Lower leg skin (tissue), 4 donors: ENCODE results near the gene CHRND. TPM values are rescaled to one million over a fixed set of nuclear protein-coding genes. Genes with fewer than 3 reads are reported as not detected.
"Not testable (repeated sequence)": the region's sequence is repeated elsewhere in the genome, so short reads cannot be mapped to it uniquely, and the experiment has no call there.

Experiments
- DNase-seq, 2 donors: peaks; one replicate each; pipeline ENCODE4 v3.0.0-alpha.2; 2019; ENCODE audit warnings: low spot score in 2 of 2
- H3K4me3 ChIP-seq: fragments of 200-600 bp; sonication (generic); 2 replicates; pipeline ENCODE4 v1.5.1; 2017; ENCODE audit warnings: mild to moderate bottlenecking, low read depth; ENCODE audit not compliant: poor library complexity, severe bottlenecking
- POLR2A ChIP-seq, 2 donors: fragments of 450-650 bp; IDR thresholded peaks; one replicate each; pipeline ENCODE4 v1.6.1; 2016 to 2017; ENCODE audit warnings: antibody characterized with exemption in 2 of 2, mild to moderate bottlenecking in 1 of 2, moderate library complexity in 1 of 2
- WGBS, 2 donors: methylation state at CpG; one replicate each; pipeline ENCODE4 v1.1.5; 2018; 5-methylcytosine and 5-hydroxymethylcytosine counted together
- intact Hi-C: fragments of 100-400 bp; cut with DNase I; formaldehyde crosslinking; loops from one replicate; pipeline ENCODE4 v1.15.0; 2023; ENCODE audit warnings: low total_unique reads
- total RNA-seq, 4 donors: library from RNA; depleted of rRNA; stranded (reverse); fragments of >200 nt; gene quantifications; one replicate each; pipeline ENCODE4 v1.1.0, GENCODE V29; 2016
- TF ChIP-seq, protein P1 (sequence below), 3 donors: fragments of 450-650 bp; IDR thresholded peaks; one replicate each; pipeline ENCODE4 v1.5.1; 2016; ENCODE audit warnings: antibody characterized with exemption in 3 of 3, mild to moderate bottlenecking in 3 of 3, moderate library complexity in 2 of 3

CHRND gene
- total RNA-seq, 4 donors from 2014 or later = not detected

DNA sequence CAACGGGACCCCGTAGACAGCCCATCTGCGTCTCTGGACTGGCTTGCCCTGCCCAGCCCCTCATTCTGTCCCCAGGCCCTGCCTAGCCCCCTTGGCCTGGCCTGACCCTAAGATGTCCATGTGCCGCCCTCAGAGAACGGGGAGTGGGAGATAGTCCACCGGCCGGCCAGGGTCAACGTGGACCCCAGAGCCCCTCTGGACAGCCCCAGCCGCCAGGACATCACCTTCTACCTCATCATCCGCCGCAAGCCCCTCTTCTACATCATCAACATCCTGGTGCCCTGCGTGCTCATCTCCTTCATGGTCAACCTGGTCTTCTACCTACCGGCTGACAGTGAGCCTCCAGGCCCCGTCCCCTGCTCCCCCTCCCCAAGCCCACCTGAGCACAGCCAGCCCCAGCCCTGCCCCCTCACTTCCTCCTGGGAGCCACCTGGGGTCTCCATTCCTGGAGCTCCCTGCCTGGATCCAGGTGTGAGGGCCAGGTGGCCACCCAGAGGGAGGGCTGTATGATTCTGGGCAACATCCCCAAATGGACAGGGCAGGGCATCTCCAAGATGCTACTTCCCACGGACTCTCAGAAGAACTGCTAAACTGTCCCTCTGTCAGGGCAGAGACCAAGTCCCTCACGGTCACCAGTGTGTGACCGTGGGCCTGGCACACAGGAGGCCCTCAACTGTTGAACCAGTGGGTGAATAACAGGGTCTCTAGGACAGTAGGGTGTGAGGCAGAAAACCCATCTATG, 4.0 kb downstream of the CHRND start:
- 84 to 85% methylated on average over 17 of the region's 17 CpGs for WGBS, 2 donors
- H3K4me3 ChIP-seq = no peak overlapping the region
- no peak for DNase-seq
- no peak for TF ChIP-seq POLR2A (IDR thresholded peaks at IDR 0.05)
- TF ChIP-seq, protein P1, sequence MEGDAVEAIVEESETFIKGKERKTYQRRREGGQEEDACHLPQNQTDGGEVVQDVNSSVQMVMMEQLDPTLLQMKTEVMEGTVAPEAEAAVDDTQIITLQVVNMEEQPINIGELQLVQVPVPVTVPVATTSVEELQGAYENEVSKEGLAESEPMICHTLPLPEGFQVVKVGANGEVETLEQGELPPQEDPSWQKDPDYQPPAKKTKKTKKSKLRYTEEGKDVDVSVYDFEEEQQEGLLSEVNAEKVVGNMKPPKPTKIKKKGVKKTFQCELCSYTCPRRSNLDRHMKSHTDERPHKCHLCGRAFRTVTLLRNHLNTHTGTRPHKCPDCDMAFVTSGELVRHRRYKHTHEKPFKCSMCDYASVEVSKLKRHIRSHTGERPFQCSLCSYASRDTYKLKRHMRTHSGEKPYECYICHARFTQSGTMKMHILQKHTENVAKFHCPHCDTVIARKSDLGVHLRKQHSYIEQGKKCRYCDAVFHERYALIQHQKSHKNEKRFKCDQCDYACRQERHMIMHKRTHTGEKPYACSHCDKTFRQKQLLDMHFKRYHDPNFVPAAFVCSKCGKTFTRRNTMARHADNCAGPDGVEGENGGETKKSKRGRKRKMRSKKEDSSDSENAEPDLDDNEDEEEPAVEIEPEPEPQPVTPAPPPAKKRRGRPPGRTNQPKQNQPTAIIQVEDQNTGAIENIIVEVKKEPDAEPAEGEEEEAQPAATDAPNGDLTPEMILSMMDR (IDR thresholded peaks at IDR 0.05) = no peak
- intact Hi-C loops = no loop called here

DNA sequence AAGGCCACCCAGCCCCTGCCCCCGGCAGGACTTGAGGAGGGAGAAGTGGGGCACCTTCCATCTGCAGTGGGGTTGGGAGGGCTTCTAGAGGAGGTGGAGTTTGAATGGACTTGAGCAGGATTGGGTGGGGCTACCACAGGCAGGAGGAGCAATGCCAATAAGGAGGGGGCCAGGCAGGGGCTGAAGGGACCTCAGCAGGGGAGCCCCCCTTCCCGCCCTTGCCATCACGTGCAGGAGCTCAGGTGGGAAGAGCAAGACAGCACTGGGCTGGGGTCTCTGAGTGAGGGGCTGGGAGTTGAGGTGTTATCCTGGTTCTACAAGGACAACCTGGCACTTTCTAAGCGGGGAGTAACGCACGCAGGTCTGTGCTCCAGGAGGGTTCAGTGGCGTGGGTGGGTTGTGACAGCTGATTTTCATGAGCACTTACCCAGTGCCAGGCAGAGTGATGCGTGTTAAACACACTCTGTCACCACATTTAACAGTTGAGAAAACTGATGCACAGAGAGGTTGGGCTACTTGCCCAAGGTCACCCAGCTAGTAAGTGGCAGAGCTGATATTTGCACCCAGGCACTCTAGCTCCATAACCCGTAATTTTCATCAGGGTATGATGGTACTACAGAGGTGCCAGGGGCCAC, 4.8 kb downstream of the CHRND start:
- intact Hi-C loops = no loop called here
- DNase-seq = no peak
- TF ChIP-seq, protein P1 (IDR thresholded peaks at IDR 0.05) = no peak
- no peak for TF ChIP-seq POLR2A (IDR thresholded peaks at IDR 0.05)

DNA sequence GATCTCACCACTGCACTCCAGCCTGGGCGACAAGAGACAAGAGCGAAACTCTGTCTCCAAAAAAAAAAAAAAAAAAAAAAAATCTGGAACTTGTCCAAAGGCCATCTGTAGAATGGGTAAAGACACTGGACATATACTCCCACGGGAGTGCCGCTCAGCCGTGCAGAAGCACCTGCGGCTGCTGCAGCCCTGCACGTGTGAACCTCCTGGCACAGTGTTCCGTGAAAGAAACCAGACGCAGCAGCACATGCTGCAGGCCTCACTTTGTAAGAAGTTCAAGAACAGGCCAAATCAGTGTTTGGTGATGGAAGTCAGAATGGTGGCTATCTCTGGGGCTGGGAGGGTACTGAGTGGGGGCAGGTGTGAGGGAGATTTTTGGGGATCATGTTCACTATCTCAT, 6.5 kb downstream of the CHRND start:
- no peak for TF ChIP-seq POLR2A (IDR thresholded peaks at IDR 0.05)
- TF ChIP-seq, protein P1 (IDR thresholded peaks at IDR 0.05) = no peak
- intact Hi-C loops = no loop called here

More for the DNA sequence above, 4.8 kb downstream of the CHRND start:
- 66 to 67% methylated on average over 9 of the region's 9 CpGs for WGBS, 2 donors
- no peak overlapping the region for H3K4me3 ChIP-seq

DNA sequence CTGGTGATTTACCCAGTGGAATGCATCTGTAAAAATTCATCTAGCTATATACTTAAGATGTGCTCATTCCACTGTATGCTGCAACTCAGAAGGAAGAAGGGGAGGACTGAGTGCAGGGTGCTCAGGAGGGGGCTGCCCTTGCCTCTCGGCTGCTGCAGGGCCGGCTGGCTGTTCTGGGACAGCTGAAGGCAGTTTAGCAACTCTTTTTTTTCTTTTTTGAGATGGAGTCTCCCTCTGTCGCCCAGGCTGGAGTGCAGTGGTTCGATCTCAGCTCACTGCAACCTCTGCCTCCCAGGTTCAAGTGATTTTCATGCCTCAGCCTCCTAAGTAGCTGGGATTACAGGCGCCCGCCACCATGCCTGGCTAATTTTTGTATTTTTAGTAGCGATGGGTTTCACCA, 6.9 kb downstream of the CHRND start:
- intact Hi-C loops, H3K4me3 ChIP-seq, DNase-seq: not testable (repeated sequence)
- WGBS, 2 donors = 78 to 88% methylated on average over 7 of the region's 7 CpGs

More for the DNA sequence above, 6.5 kb downstream of the CHRND start:
- DNase-seq = no peak
- H3K4me3 ChIP-seq = no peak overlapping the region
- WGBS, 2 donors = 58 to 71% methylated on average over 9 of the region's 9 CpGs

DNA sequence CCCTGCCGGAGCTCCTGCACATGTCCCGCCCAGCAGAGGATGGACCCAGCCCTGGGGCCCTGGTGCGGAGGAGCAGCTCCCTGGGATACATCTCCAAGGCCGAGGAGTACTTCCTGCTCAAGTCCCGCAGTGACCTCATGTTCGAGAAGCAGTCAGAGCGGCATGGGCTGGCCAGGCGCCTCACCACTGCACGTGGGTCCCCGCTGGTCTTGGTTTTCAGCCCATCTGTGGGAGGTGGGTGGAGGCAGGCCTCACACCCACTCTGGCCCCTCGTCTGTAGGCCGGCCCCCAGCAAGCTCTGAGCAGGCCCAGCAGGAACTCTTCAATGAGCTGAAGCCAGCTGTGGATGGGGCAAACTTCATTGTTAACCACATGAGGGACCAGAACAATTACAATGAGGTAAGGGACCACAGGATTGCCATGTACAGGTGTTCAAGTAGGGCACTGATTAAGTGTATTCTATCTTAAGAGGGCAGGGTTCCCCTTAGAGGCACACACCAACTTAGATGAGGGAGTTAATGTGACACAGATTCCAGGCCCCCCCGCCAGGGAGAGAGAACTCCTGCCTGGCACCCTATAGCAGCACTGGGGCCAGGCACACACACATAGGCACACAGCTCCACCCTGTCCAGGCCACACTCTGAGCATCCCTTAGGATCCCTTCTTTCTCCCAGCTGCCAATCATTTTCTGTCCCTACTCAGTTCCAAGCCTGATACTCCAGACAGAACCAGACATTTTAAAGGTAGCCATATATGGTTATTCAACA, 8.2 kb downstream of the CHRND start:
- 69 to 71% methylated on average over 12 of the region's 13 CpGs for WGBS, 2 donors
- H3K4me3 ChIP-seq = no peak overlapping the region
- DNase-seq = no peak
- TF ChIP-seq, protein P1 (IDR thresholded peaks at IDR 0.05) = no peak
- TF ChIP-seq POLR2A (IDR thresholded peaks at IDR 0.05) = no peak
- intact Hi-C loops = no loop called here
